HFFc6 (cell line): ENCODE results near the gene SBNO2. TPM values are rescaled to one million over a fixed set of nuclear protein-coding genes. Genes with fewer than 3 reads are reported as not detected.

Experiments
- DNase-seq: peaks from one replicate; pipeline ENCODE4 v3.0.0-alpha.2; 2018
- H3K27ac Mint-ChIP-seq: 2 replicates; pipeline ENCODE4 v1.8.0; 2020; ENCODE audit warnings: mild to moderate bottlenecking, mixed read lengths
- H3K27me3 Mint-ChIP-seq: 2 replicates; pipeline ENCODE4 v1.8.0; 2021; ENCODE audit warnings: mild to moderate bottlenecking, moderate library complexity, mixed read lengths; ENCODE audit not compliant: insufficient read depth
- H3K36me3 Mint-ChIP-seq: 2 replicates; pipeline ENCODE4 v1.8.0; 2021; ENCODE audit warnings: low read depth, mixed read lengths
- H3K4me1 Mint-ChIP-seq: 2 replicates; pipeline ENCODE4 v1.8.0; 2020; ENCODE audit warnings: low read depth, mixed read lengths
- H3K4me3 Mint-ChIP-seq: 2 replicates; pipeline ENCODE4 v1.8.0; 2020; ENCODE audit warnings: mild to moderate bottlenecking, moderate library complexity, mixed read lengths
- H3K9me3 Mint-ChIP-seq: 2 replicates; pipeline ENCODE4 v1.8.0; 2020; ENCODE audit warnings: mild to moderate bottlenecking, mixed read lengths
- CTCF ChIP-seq: fragments of 200-600 bp; sonication (generic); IDR thresholded peaks from 2 replicates; pipeline ENCODE4 v1.5.0; 2021; ENCODE audit warnings: antibody characterized with exemption, mild to moderate bottlenecking
- total RNA-seq, 6 experiments: library from RNA; stranded (reverse); fragmentation: NEBNext Ultra II Directional; extraction: Animal tissue kit (Norgen Biotek cat#: 25700); gene quantifications; 2 replicates in 1 of 6; 3 replicates in 5 of 6; pipeline ENCODE4 v1.2.3, GENCODE V29; 2021

SBNO2 gene
- total RNA-seq, 6 experiments from 2014 or later: 33.7 to 49.8 (median 41.5) TPM

DNA sequence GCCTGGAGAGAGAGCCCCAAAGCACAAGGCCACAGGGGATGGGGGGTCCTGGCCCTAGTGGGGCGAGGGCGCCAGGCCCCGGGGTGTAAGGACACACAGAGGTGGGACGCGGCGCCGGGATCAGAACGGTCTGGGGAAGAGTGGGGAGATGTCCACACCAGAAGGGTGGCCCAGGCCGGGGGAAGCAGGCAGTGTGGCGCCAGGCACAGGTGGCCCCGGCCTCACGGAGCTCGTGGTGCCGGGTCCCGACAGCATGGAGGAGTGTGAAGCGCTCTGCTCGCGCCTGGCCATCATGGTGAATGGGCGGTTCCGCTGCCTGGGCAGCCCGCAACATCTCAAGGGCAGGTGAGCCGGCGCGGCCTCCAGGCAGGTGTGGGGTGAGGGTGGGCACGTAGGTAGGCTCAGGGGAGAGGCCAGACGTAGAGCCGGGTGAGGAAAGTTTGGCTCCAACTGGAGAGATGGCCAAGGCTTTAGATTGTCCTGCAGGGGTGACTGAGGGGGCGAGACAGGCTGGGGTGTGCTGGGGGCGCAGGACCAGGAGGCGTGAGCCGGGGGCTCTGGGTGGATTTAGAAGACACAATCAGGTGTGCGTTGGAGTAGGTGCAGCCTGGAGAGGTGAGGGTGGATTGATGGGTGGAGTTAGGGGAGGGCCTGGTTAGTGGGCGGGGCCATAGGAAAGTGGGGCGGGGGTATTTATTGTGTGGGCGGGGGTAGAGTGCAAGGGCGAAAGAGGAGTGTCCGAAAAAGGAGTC is 110.0 kb downstream of the SBNO2 start:
- H3K4me1 Mint-ChIP-seq: no peaks in the 10 kb centered on the region
- no peak for TF ChIP-seq CTCF
- no peaks in the 10 kb centered on the region for H3K9me3 Mint-ChIP-seq
- peaks cover 9% of the 10 kb centered on the region for H3K27me3 Mint-ChIP-seq
- H3K27ac Mint-ChIP-seq: no peak overlapping the region
- no peak overlapping the region for H3K4me3 Mint-ChIP-seq
- DNase-seq: no peak
- H3K36me3 Mint-ChIP-seq: no peaks in the 10 kb centered on the region

DNA sequence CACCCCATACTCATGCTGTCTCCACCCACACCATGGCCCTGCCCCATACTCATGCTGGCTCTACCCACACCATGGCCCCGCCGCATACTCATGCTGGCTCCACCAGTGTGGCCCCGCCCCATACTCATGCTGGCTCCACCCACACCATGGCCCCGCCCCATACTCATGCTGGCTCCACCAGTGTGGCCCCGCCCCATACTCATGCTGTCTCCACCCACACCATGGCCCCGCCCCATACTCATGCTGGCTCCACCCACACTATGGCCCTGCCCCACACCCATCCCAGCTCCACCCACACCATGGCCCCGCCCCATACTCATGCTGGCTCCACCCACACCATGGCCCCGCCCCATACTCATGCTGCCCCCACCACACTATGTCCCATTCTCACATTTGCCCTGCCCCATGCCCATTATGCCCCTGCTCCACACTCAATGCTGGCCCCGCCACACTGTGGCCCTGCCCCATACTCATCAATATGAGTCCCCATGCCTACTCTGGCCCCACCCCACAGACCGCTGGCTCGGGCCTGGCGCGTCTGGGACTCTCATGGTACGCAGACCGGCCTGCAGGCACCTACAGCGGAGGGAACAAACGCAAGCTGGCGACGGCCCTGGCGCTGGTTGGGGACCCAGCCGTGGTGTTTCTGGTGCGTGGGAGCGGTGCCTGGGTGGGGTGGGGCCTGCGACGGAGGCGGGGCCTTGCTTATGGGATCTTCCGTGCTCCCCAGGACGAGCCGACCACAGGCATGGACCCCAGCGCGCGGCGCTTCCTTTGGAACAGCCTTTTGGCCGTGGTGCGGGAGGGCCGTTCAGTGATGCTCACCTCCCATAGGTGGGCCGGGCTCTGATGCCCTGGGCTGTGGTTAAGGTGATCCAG is 110.8 kb downstream of the SBNO2 start:
- Mint-ChIP-seq H3K27ac (no peak overlapping the region), H3K36me3 (no peaks in the 10 kb centered on the region; the same call in 1 of the 2 replicates), H3K4me1 (no peaks in the 10 kb centered on the region), H3K9me3 (peaks cover 3% of the 10 kb centered on the region; the same call in 1 of the 2 replicates), H3K27me3 (peaks cover 5% of the 10 kb centered on the region), H3K4me3 (no peak overlapping the region)
- no peak for TF ChIP-seq CTCF
- DNase-seq: peak; percentile 25

GRCh38 chr19:1062387-1063029 is 111.6 kb downstream of the SBNO2 start:
- no peak overlapping the region for H3K4me3 Mint-ChIP-seq
- no peak overlapping the region for H3K27ac Mint-ChIP-seq
- no peak for TF ChIP-seq CTCF
- H3K9me3 Mint-ChIP-seq: peaks cover 10% of the 10 kb centered on the region; the same call in 1 of the 2 replicates
- DNase-seq: no peak
- peaks cover 2% of the 10 kb centered on the region for H3K27me3 Mint-ChIP-seq
- H3K36me3 Mint-ChIP-seq: peaks cover 2% of the 10 kb centered on the region; the same call in 1 of the 2 replicates
- H3K4me1 Mint-ChIP-seq: no peaks in the 10 kb centered on the region

DNA sequence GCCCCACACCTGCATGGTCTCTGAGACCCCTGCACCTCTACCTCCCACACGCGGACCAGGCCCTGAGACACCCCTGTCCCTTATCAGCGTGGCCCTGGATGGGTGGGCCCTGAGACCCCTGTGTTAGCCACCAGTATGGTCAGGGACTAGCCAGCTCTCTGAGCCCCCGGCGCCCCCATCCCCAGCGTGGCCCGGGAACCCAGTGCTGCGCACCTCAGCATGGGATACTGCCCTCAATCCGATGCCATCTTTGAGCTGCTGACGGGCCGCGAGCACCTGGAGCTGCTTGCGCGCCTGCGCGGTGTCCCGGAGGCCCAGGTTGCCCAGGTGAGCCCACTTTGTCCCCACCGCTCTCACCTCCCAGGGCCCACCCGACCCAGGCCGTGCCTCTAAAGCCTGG is 112.1 kb downstream of the SBNO2 start:
- Mint-ChIP-seq H3K9me3 (peaks cover 15% of the 10 kb centered on the region; the same call in 1 of the 2 replicates), H3K27ac (no peak overlapping the region), H3K36me3 (peaks cover 6% of the 10 kb centered on the region; the same call in 1 of the 2 replicates), H3K4me1 (no peaks in the 10 kb centered on the region), H3K27me3 (peaks cover 2% of the 10 kb centered on the region), H3K4me3 (no peak overlapping the region)
- DNase-seq: no peak
- no peak for TF ChIP-seq CTCF

DNA sequence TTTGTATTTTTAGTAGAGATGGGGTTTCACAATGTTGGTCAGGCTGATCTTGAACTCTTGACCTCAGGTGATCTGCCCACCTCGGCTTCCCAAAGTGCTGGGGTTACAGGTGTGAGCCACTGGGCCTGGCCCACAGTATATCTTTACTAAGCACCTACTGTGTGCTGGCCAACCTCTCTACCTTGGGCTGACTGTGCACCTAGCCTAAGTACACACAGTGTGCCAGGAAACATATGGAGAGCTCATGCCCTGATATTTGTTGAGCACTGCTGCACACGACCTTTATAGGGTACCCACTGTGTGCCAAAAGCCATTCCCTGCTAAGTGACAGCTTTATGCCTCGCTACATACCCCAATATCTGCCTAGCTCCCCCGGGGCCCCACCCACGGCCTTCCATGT is 113.4 kb downstream of the SBNO2 start:
- H3K36me3 Mint-ChIP-seq: peaks cover 12% of the 10 kb centered on the region; the same call in 1 of the 2 replicates
- DNase-seq: no peak
- TF ChIP-seq CTCF: no peak
- H3K9me3 Mint-ChIP-seq: peaks cover 26% of the 10 kb centered on the region; the same call in 1 of the 2 replicates
- H3K27me3 Mint-ChIP-seq: peaks cover 3% of the 10 kb centered on the region
- H3K4me1 Mint-ChIP-seq: no peaks in the 10 kb centered on the region
- no peak overlapping the region for H3K4me3 Mint-ChIP-seq
- no peak overlapping the region for H3K27ac Mint-ChIP-seq
